Fibroblast of skin of back (primary cell): ENCODE measurements around the gene HOXB9.

ENCODE experiments used
- DNase-seq: peaks from one replicate; pipeline ENCODE4 v3.0.0-alpha.2; 2013

Gene HOXB9

GRCh38 chr17:48583708-48584222 is 42.4 kb downstream of the HOXB9 start:
- no peak for DNase-seq

- DNase-seq, result no peak
These were observed 43.4 kb downstream of the HOXB9 start for GRCh38 chr17:48582750-48583069.

GRCh38 chr17:48579760-48580554 is 46.2 kb downstream of the HOXB9 start:
- DNase-seq, result no peak

DNA sequence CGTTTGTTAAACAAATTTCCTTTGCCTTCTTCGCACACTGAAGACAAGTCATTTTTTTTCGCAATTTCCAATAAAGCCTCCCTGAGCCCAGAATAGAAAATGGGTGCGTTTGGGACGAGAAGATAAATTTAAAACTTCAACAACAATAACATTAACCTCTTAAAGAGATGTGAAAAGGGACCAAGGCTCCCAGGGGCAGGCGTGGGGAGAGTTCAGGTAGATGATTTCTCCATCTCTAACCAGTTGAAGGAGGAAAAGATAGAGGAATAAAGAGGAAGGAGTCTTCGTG is 46.7 kb downstream of the HOXB9 start:
- DNase-seq, result no peak

DNA sequence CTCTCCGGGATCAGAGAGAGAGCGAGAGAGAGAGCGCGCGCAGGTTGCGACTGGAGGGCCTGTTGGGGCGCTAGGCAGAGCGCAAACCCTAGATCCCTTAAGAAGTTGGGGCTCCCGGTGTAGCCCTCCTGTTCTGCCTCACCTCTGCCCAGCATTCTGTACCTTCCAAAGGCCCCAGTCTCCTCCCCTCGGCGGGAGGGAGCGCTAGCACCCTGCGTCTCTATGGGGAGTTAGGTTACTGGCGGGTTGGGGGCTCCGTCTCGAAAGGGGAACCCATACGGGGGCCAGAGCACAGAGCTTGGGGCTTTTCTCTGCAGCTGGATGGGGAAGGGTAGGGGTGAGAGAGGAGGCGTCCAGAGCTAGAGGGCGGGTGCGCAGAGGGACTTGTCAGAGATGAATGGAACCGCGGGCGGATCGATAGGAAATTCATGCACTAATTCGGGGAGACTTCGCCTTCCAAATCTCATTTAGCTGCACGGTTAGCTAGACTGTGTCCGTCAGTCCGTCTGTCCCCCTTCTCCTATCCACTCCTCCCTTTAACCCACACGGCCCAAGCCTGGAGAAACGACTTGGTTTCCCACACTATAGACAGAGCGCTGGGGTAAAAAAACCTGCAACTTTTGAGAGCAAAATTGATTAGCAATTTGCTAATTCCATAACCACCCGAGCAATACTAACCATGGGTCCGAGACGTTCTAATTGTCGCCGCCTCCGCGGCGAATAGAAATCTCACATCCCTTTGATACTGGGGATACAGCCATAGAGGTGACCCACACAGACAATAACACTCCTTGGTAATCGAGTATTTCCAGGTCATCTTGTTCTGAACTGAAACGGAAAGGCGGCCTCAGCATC is 47.3 kb downstream of the HOXB9 start:
- DNase-seq, result no peak

- DNase-seq, result peak; percentile 74
These were observed 48.1 kb downstream of the HOXB9 start, which contains the start of gene HOXB4 for GRCh38 chr17:48577946-48578615. HOXB4 (minus strand) TSS chr17:48578350; CDS start chr17:48578319, 31 bp downstream.

DNA sequence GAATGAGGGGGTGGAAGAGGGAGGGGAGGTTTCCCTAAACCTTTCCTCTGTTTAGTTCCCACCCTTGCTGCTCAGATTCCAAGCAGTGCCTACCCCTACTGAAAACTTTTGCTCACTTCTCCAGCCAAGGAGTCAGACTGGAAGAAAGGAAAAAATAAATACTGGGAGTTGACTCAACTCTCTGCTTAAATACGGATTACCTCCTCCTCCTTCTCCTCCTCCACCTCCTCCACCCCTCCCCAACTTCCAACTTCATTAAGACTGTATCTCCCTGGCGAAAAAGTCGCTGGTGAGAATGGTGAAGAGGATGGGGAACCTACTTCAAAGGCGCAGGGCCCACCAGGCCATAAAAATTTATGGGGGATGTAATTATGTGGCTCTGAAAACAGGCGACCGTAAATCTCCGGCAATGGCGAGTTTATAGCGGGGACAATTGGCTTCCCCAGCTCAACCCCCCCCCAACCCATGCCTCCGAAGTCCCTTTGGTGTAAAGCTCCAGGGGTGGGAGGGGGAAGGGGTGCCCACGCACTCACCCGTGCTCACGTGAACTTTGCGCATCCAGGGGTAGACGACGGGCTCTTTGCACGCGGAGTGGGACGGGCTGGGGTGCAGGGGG is 48.7 kb downstream of the HOXB9 start:
- DNase-seq, result no peak

DNA sequence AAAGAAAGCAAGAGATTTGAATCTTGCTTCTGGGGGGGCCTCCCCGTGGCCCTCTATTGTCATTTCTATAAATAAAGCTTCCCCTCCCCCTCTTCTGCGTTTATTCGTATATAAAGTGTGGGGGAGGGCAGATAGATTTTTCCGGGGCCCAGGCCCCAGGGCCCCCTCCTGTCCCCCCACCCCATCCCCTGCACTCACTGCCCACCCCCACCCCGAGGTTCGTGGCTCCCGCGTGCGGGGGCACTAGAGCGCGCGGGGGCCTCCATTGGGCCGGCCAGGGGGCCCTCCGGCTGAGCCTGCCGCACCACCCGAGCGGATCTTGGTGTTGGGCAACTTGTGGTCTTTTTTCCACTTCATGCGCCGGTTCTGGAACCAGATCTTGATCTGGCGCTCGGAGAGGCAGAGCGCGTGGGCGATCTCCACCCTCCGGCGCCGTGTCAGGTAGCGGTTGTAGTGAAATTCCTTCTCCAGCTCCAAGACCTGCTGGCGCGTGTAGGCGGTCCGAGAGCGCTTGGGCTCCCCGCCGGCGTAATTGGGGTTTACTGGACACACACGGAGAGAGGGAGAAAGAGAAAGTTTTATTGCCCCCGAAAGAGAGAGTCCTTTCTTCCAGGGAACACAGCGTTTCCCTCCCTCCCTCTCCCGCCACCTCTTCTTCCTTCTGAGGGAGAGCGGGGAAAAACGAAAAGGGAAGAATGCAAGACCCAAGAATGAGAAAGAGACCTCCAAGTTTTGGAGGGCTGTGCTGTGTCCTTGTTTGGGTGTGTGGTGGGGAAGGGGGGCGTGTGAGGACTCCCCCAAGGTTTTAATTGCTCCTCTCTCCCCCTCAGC is 49.5 kb downstream of the HOXB9 start:
- DNase-seq, result no peak

DNA sequence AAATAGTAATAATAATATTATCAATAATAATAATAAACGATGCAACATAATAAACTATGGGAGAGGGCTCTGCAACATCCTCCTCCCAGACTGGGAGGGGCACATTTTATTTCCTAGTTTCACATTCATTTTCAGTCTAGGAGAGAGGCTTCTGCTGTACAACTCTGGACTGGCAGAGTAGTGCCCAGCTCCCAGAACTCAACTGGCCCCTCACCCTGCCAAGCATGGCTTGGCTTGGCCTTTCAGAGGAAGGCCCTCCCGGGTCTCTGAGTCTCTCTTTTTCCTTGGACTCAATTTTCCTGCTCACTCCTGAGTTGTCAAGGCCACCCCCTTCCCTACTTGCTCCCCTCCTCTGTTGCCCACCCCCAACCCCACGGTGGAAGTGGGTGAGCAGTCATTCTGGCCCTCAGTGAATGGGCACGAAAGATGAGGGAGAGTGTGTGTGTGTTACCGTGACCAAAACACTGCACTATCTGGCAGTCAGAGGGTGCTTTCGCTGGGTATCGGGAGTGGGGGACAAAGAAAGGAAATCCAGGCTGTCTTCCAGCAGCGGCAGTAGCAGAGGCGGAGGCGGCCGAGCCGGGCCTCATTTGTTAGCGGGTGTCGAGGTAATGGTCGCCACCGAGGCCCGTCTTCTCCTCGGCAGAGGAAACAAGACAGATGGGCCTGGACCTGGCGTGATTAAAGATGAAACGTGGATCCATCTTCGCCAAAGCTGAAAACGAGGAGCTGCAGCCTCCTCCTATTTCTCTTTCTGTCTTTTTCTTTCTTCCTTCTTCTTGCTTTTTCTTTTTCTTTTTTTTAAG is 50.3 kb downstream of the HOXB9 start:
- no peak for DNase-seq

DNA sequence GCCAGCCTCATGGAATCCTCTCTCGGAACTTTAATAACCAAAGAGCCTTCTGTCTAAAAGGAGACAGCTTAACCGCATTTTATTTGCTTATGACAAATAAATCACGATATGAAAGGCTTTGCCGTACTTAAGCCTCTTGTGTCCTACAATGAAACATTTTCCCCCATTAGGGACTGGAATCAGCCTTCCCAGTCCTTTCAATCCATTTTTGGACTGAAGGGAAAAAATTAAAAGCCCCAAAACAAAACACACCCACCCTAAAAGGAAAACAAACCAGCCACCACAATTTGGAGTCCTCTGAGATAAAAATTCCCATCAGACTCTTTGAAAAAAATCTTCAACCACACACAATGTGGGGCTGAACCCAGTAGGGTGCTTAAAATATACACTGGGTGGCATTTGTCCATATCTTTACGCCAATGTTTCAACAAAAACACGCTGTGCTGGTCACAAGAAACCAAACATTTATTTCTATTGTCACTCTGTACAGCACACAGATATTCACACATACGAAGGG is 51.0 kb downstream of the HOXB9 start:
- DNase-seq, result no peak

DNA sequence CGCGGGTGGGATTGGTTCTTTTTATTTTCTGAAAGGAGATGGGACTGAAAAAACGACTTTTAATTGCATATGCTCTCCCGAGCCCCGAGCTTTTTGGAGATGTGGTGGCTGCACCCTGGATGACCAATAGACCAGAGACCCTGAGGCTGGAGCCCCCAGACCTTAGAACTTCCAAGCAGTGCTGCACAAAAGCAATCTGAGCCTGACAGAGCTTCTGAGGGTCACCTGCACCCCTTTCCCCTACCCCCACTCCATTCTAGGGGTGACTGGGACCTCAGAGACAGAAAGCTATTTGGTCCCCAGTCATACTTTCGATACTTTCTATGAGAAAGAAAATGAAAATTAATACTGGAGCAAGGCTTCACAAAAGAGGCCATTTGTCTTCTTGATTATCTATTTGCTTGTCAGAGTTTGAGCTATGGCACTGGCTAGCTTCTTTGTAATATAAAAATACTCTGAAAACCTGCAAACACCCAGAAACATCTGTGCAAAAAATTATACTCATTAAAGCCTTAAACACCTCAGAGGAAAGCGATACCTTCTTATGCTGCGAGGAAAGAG is 51.6 kb downstream of the HOXB9 start:
- no peak for DNase-seq

GRCh38 chr17:48571826-48572417 is 54.2 kb downstream of the HOXB9 start:
- no peak for DNase-seq
